NCI-H510A treated with DMSO at 0.1 percent for 48 hours (cell line): ENCODE measurements around the gene MSANTD2.

Experiments used
- DNase-seq: peaks from one replicate; lab custom pipeline; 2025; lab: John Stamatoyannopoulos, UW

Gene MSANTD2

DNA sequence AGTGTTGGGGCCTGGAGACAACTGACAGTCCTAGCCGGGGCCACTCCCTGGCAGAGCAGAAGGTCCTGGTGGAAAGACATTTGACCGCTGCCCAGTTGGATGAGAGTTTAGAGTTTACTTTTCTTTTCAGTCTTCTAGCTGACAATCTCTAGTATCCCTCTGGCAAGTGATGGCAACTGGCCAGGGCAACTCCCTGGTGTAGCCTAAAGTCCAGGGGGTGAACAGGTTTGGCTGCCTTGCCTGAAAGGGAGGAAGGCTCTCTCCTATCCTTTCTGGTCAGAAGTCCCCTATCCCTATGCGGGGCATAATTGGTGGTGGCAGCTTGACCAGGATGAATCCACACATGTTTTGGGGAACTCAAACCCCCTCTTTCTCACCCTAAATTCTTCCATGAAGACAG is 16.8 kb upstream of the MSANTD2 start:
- DNase-seq: no peak

DNA sequence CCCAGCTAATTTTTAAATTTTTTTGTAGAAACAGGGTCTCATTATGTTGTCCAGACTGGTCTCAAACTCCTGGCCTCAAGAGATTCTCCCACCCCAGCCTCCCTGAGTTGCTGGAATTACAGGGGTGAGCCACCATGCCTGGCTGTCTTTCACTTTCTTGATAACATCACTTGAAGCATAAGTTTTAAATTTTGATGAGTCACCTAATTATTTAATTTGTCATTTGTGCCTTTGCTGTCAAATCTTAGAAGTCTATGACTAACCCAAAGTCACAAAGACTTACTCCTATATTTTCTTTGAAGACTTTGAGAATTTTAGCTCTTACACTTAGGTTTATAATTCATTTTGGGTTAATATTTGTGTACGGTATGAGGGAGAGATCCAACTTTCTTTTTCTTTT is 14.5 kb upstream of the MSANTD2 start:
- DNase-seq: no peak

DNA sequence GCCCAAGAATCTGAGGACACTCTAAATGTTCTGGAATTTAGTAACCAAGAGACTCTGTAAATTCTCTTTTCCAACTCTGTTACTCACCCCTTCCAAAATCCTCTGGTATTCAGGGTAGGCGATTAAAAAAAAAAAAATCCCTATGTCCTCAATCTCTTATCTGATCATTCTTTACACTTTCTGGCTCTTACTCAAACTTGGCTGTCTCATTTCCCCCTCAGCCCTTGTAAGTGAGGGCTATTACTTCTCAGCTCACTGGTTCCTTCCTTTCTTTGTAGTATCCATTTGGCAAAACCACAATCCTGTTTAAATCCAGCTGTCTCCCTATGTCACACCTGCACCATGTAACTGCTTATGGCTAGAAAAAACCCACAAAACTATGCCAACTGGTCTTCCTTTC is 12.7 kb upstream of the MSANTD2 start:
- no peak for DNase-seq

DNA sequence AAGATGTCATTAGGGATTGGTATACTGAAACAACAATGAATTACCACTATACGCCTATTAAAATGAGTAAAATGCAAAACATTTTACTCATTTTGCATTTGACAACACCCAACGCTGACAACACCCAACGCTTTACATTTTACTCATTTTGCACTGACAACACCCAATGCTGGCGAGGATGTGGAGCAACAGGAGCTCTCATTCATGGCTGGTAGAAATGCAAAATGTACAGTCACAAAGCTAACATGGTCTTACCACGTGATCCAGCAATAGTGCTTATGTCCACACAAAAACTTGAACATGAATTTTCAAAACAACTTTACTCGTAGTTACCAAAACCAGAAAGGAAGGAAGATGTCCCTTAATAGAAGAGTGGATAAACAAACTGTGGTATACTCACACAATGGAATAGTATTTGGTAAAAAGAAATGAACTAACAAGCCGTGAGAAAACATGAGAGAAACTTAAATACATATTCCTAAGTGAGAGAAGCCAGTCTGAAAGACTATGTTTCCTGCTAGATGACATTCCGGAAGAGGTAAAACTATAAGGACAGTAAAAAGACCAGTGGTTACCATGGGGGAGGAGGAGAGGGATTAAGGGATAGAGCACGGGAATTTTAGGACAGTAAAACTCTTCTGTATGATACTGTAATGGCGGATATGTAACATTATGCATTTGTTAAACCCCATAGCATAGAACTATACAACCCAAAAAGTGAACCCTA is 11.4 kb upstream of the MSANTD2 start:
- no peak for DNase-seq

DNA sequence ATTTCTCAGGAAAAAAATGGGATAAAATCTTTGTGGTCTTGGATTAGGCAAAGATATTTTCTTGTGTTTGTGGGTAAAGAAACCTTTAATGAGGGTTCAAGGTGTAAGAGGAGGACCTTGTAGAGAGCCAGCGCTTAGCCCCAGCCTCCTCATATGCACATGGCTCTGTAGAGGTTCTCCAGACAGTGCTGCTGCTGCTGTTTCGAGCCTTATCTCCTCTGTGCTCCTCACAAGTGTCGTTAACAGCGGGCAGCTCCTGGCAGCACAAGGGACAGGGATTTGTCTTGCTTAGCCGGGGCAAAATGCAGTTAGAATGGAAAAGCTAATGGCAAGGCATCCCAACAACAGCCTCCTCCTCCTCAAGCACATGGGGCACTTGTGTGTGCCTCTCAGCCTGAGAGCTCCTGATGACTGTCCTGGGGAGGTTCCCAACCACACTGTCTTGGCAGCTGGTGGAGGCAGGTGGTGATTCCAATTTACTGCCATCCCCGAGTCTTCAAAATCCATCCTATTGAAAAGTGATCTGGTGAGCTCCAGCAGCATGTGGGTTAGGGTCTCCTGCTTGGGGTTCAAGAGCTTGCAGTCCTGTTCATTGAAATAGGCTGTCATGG is 7.6 kb upstream of the MSANTD2 start:
- no peak for DNase-seq

DNA sequence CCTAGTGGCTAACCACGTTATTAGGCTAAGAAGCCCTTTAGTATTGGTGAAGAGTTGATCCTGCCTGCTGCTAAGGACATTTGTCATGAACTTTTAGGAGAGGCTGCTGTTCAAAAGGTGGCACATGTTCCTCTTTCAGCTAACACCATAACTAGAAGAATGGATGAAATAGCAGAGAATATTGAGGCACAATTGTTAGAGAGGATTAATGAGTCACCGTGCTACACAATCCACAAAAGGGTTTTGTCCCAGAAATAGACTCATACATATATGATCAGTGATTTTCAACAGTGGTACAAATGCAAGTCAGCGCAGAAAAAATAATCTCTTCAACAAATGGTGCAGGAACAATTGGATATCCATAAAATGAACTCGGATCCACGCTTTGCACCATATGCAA is 7.0 kb upstream of the MSANTD2 start:
- DNase-seq: no peak

DNA sequence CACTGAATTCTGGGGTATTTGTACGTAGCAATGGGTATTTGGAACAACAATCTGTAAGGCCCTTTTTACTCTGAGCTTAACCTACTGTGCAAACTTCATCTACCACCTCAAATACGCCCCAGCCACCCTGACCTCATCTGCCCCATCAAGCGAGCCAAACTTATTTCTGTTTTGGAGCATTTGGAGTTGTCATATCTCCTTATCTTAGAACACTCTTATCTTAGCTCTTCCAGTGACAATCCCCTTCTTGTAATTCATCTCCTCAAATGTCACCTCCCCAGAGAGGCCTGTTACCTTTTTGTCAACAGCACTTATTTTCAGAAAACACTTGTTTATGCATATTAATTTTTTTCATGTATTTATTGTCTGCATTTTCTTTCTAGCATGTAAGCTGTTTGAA is 4.7 kb upstream of the MSANTD2 start:
- DNase-seq: no peak

DNA sequence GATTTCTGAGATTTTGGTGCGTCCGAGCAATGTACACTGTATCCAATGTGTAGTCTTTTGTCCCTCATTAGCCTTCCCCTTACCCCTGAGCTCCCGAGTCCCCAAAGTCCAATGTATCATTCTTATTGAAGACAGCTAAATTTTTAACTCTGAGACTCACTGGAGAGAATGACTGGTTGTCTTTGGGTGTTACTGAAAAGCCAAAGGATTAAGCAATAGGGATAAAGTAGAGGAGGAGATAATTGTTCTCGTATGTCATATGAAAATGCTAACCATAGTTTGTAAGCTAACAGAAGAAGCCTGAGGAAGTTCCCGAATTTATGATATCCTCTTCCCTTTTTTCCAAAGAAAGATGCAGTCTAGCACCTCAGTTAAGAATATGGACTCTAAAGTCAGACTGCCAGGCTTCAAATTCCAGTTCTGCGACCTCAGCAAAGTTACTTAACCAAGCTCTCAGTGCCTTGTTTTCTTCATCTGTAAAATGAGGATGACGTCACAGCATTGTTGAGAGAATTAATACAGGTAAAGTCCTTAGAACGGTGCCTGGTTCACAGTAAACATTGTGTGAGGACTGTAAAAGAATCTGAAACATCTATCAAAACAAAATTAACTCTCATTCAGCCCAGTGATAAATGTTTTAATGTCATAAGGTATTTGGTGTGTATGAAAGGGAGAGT is 1.6 kb upstream of the MSANTD2 start:
- DNase-seq: no peak

DNA sequence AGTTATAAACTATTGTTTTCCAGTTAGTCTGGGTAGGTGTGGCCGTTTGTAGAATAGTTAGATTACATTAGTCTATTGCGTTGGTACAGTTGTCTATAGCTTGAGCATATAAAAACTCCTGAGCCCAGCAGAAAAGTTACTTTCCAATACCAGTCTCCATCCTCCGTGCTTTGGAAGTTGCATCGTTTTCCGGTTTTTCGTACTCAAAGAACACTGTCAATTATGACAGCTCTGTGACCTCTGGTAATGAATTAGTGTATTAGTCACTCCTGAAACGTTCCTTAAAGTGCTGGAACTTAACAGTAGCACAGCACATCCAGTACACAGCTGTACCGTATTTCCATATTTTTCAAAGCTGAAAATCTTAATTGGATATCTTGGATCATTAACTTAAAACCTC is 808 bp upstream of the MSANTD2 start:
- no peak for DNase-seq

DNA sequence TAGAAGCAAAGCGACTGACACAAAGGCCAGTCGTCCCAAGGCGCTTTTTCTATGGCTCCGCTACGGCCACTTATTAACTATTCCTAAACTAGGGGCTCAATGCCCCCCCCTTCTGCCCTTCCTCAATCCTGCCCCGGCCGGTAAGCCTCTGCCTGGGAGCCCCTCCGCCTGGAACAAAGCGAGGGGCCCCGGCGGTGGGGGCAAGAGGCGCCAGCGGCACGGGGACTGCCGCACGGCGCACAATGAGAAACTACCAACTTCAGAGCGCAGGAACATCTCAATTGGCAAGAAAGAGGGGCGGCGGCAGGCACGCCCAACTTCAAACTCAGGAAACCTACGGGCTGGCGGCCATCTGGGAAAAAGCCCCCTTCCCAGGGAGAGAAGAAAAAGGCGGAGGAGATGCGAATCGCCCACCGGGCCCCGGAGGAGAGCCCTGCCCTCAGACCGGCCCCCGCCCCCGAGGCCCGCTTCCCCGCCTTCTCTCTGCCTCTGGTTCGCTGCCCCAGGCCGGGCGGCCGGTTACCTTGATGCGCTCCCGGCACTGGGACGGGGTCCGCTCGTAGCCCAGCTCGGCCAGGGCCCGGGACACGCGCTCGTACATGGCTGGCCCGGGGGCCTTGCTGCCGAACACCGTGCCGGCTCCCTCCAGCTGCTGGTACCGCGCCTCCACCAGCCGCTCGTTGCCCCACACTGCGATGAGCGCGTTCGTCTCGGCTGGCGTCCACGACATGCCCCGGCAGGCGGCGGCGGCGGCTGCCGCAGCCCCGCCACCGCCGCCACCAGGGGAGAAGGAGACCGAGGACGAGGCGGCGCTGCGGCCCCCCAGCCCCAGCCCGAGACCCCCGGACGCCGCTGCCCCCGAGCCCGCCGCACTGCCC is 619 bp downstream of the MSANTD2 start:
- DNase-seq: peak; percentile 41

DNA sequence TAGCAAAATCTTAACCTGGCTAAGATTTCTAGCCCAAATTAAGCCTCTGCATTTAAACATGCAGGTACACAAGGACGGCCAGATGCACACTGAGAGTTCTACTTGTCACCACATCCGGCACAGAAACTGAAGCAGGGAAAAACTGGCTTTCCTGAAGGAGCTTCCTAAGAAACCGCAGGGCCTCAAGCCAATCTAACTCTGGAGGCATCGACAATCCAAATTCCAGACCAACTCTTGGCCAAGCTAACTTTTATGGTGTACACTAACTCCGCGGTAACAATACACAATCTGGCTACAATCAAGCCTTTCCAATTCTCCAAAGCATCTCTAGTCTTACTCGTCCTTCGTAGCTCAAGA is 1.2 kb downstream of the MSANTD2 start:
- DNase-seq: peak; percentile 2

DNA sequence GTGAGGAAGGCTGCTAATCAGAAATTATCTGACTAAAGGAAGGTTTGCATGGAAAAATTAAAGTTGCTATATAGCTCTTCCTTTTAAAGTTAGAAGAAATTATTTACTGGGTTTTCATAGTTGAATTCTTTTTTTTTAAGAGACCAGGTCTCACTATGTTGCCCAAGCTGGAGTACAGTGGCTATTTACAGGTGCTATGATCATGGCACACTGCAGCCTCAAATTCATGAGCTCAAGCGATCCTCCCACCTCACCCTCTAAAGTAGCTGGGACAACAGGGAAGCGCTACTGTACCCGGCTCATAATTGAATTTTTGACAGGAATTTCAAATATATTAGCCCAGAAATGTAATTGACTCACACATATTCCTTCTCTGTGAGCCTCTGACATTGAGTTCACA is 3.9 kb downstream of the MSANTD2 start:
- DNase-seq: no peak

DNA sequence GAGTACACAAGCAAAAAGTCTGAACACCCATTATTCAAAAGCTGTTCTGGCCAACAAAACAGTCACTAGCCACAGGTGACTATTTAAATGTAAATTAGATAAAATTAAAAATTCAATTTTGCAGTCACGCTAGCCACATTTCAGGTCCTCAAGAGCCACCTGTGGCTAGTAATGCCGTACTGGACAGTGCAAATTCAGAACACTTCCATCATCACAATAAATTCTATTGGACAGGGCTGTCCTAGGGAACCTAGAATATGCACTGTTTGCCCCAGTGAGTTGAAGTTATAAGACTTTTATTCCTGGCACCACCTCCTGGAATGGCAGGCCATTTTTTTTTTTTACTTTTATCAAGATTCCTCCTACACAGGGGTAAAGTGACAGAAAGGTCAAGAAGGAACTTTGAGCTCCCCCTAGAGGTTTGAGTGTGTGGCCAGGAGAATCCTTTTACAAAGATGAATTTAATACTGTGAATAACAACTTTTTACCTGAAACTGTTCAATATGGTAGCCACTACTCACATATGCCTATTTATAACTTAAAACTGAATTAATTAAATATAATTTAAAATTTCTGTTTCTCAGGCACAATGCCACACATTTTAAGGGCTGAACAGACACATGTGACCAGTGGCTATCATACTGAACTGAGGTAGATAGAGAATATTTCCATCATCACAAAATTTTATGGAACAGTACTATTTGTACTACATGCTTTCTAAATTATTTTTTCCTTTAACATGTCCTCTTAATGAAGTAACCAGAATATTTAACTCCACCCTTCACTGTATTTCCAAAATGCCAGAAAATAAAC is 6.5 kb downstream of the MSANTD2 start:
- peak; percentile 4 for DNase-seq

DNA sequence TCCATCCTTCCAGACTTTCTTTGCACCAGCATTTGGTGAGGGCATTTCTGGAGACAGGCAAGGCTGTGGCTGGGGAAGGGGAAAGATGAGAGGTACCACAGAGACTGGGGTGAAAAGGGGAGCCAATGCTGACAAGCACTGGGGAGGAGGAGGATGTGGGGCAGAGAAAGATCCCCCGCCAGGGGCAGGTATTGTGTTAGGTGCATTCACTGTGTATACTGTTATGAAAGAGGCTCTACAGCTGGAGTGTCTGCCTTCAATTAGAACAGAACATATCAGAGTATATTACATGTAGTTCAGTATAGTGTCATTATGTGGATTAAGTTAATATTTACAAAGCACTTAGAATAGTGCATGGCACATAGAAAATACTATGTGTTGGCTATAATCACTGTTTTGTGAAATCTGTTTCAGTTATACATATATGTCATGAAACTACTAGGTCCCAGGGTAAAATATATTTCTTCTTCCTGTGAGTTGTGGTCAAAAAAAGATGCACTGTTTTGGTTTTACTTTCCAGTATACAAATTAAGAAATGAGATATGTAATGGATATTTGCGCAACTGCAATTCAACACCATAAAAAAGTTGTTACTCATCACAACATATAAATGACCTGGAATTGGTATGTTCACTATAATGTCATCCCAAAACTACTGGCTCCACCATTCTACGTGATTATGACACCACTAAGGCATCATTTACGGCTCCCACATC is 8.4 kb downstream of the MSANTD2 start:
- peak; percentile 42 for DNase-seq

DNA sequence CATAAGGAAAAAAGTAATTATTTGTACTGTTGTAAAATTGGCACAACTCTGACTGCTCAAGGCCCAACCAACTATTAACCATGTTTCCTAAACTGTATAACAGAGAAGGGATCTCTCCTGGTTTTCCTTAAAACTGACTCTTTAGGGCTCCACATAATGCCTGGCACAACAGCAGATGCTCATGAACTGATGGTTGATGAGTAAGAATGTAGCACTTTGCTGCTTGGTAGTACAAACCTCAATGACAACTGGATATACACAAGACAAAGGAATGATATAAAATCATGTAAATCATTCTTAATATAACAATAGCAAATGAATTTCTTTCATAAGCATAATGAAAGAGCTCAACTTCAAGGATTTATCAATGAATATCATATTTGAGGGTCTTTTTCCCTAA is 11.7 kb downstream of the MSANTD2 start:
- no peak for DNase-seq

DNA sequence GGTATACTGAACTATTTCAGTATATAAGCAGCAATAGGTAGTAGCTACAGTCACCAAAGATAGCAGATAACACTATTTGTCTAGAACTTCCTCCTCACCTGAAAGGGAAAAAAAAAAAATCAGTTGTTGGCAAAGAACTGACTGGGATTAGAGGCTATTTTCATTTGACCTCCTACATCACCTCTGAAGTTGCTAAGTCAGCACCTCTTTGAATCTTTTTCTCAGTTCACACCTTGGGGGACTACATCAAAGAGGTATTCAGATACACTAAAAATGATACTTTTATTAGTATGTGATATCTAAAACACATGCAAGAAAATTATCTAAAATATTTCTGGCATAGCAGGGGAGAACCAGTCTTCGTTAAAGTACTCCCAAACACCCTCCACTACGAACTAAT is 16.2 kb downstream of the MSANTD2 start:
- DNase-seq: no peak

DNA sequence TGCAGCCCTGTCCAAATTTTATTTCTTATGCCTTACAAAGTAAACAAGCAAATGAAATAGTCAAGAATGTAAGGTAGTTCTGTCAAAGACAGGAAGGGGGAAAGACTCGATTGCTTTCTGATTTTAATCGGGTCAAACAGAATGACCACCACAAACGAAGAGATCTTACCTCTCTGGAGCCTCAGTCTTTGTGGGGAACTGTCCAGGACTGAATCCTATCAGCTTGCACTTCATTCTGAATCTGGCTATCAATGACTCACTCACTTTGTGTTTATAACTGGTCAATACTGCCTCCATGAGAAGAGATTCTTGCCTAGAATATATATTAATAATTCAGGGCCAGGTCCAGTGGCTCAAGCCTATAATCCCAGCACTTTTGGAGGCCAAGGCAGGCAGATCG is 17.2 kb downstream of the MSANTD2 start:
- no peak for DNase-seq

DNA sequence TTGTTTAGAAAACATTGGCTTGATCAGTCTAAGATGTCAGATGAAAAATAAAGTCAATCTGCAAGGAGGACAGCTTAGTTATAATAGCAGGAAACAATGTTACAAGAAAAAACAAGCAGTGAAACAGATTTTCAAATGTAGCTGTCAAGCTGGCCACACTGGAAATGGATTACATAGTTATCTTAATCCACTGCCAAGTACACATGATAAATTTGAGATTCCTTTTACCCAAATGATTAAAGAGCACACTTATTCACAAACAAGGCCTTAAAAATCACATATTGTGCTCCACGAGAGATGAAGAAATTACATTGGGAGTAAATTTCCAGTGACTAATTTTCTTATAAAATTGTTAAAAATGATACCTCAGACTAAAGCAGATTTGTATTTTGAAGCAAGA is 20.6 kb downstream of the MSANTD2 start:
- no peak for DNase-seq

DNA sequence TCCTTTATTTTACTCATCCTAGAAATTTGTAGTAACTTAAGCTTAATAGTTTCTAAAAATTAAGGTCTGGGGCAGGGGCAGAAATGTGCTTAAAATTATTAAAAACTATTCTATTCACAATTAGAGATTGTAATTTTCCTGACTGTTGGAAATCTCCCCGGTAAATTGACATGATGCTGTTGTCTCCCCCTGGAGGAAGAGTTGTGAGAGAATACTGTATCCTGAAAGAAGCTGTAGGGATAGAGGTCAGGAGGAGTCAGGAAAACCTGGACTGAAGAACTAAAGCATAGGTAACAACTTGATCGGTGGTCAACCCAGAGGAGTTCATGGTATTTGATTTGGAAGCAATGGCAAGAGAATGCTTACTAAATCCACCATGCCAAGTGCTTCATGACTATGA is 21.9 kb downstream of the MSANTD2 start:
- DNase-seq: no peak

DNA sequence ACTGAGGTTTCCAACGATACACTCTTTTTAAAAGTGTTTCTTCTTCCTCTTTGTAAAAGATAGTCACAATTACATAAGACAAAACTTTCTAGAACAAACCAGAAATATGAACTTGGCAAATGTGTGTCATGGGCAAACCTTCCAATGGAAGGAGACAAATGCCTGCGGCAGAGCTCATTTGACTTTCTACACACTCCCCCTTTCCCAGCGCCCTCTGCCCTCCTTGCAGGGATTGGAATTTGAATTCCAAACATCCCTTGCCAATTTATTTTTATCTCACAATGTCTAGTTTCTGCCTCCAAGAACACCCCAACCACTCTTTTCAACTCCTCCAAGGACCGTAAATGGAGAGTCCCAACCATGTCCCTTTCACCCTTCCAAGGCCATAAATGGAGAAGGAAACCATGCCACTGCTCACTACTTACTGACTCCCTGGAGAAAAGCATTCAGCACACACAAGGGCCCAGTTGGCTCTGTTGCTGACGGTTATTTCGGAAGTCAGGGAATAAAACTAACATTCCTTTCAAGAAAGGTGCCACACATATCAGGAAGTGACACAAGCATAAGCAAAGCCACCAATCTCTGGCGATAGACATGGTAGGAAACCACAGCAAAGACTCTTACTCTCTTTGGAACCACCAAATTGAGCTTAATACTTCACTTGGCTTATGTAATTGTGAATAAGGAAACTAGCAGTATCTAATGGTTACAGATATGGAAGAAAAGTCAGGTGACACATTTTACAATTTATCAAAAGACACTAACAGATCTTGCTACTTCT is 23.2 kb downstream of the MSANTD2 start:
- no peak for DNase-seq
